GM12872 (cell line): ENCODE results near the gene BOLA2.
"Not testable (repeated sequence)": the region's sequence is repeated elsewhere in the genome, so short reads cannot be mapped to it uniquely, and the experiment has no call there.

Source experiments
- CTCF ChIP-seq: IDR thresholded peaks from 3 replicates; pipeline ENCODE4 v1.5.1; 2011; ENCODE audit warnings: low read depth, mild to moderate bottlenecking, low read length, moderate library complexity; ENCODE audit not compliant: insufficient read depth

Gene BOLA2

DNA sequence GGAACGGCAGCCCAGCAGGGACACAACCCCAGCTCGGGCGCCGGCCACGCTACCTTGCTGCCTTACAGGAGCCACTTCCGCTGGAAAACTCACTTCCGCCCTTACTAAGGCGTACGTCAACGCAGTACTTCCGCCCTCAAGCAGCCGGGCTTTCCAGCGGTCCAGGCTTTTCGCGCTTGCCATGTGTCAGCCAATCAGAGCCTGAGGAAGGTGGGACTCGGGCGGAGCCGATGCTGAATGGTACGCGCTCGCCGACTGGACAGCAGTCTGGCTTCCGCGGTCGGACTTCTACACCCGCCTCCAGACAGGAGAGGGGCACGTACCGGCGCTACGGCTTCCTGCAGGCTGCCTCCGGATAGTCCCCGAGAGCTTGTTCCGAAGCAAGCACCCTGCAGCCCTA lies at the start of gene BOLA2, which contains the start of gene SLX1B:
Gene BOLA2 (minus strand): TSS at position 83 of the 400 bp plus-strand sequence. CDS start 98 bp downstream, outside the sequence.
Gene SLX1B (plus strand): TSS at position 265 of the 400 bp plus-strand sequence.
- not testable (repeated sequence) for TF ChIP-seq CTCF

GRCh38 chr16:29459706-29460646 lies 5.8 kb upstream of the BOLA2 start, which contains the start of gene SULT1A4:
Gene SULT1A4, plus strand, starts transcription at chr16:29459913. Its CDS starts 1,473 bp downstream, at chr16:29461386.
- TF ChIP-seq CTCF, result not testable (repeated sequence)
